Gastrocnemius medialis (tissue), 4 donors: ENCODE results near the gene EME2. TPM values are rescaled to one million over a fixed set of nuclear protein-coding genes. Genes with fewer than 3 reads are reported as not detected.

Source experiments
- ATAC-seq, 2 donors: fragments of 150-250 bp; one replicate each; pipeline ENCODE4 v1.9.1; 2016
- DNase-seq, 2 donors: peaks; one replicate each; pipeline ENCODE4 v3.0.0-alpha.2; 2019
- H3K27ac ChIP-seq, 4 donors: fragments of 200-600 bp; sonication (generic); 1 replicate in 1 of 4; 2 replicates in 3 of 4; pipeline ENCODE4 v1.5.1; 2016 to 2018; ENCODE audit warnings: mild to moderate bottlenecking in 2 of 4, moderate library complexity in 1 of 4
- H3K27me3 ChIP-seq, 3 donors: fragments of 200-600 bp; sonication (generic) in 2 of 3; 1 replicate in 1 of 3; 2 replicates in 2 of 3; pipeline versions ENCODE4 v1.5.1 to v1.6.0; 2016 to 2019; ENCODE audit warnings: mild to moderate bottlenecking in 1 of 3, moderate library complexity in 1 of 3
- H3K36me3 ChIP-seq, 2 donors: fragments of 200-600 bp; sonication (generic) in 1 of 2; one replicate each; pipeline ENCODE4 v1.5.1; 2017 to 2018
- H3K4me1 ChIP-seq, 2 donors: fragments of 200-600 bp; sonication (generic) in 1 of 2; one replicate each; pipeline ENCODE4 v1.5.1; 2016 to 2017; ENCODE audit warnings: mild to moderate bottlenecking in 2 of 2
- H3K4me3 ChIP-seq, 4 donors: fragments of 200-600 bp; sonication (generic) in 3 of 4; 1 replicate in 1 of 4; 2 replicates in 3 of 4; pipeline ENCODE4 v1.5.1; 2016 to 2019; ENCODE audit warnings: mild to moderate bottlenecking in 2 of 4
- H3K9me3 ChIP-seq, 3 donors: fragments of 200-600 bp; sonication (generic) in 2 of 3; 1 replicate in 1 of 3; 2 replicates in 2 of 3; pipeline ENCODE4 v1.5.1; 2016 to 2019
- POLR2A ChIP-seq, 2 donors: fragments of 450-650 bp; IDR thresholded peaks; one replicate each; pipeline ENCODE4 v1.6.1; 2017; ENCODE audit warnings: antibody characterized with exemption in 2 of 2, mild to moderate bottlenecking in 2 of 2, moderate library complexity in 2 of 2
- in situ Hi-C, 4 donors: fragments of 200-750 bp; cut with MboI; loops; one replicate each; pipeline versions ENCODE4 v1.15.0 to v1.8.0; 2017; ENCODE audit warnings: low sequenced_read_pairs in 4 of 4
- intact Hi-C: fragments of 100-400 bp; cut with DNase I; formaldehyde crosslinking; loops from one replicate; pipeline ENCODE4 v1.15.1; 2023; ENCODE audit warnings: low total_unique reads
- microRNA-seq, 2 donors: library from miRNA; unstranded; fragments of <30 nt; microRNA quantifications; one replicate each; pipeline ENCODE4, GENCODE V29; 2016; ENCODE audit warnings: borderline replicate concordance in 2 of 2
- total RNA-seq, 4 donors: library from RNA; depleted of rRNA; stranded (reverse); fragments of >200 nt; gene quantifications; one replicate each; pipeline versions ENCODE4 v1.1.0 to v1.2.3, GENCODE V29; 2016
- TF ChIP-seq, protein P1 (sequence below), 5 experiments: fragments of 450-650 bp in 3 of 5; fragments of 200-600 bp in 2 of 5; sonication (generic) in 2 of 5; IDR thresholded peaks in 4 of 5; conservative IDR thresholded peaks in 1 of 5; 1 replicate in 4 of 5; 2 replicates in 1 of 5; pipeline ENCODE4 v1.5.1; 2016 to 2019; ENCODE audit warnings: antibody characterized with exemption in 5 of 5, mild to moderate bottlenecking in 3 of 5, moderate library complexity in 3 of 5

The EME2 gene
- total RNA-seq, 4 donors from 2014 or later, result 2.1 to 9.2 (median 6.2) TPM

DNA sequence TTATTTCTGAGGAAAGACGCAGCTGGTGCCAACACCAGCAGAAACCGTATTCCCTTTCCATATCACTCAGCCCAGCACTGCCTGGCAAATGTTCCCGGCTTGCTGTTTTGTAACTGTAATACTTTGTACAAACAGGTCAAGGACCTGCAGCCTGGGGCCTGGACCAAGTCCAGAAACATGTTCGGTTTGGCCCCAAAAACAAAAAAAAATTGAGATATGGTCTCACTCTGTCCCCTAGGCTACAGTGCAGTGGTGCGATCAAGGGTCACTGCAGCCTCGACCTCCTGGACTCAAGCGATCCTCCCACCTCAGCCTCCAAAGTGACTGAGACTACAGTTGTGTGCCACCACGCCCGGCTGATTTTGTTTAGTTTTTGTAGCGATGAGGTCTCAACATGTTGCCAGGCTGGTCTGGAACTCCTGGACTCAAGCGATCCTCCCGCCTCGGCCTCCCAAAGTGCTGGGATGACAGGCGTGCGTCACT, 52.8 kb downstream of the EME2 start:
- TF ChIP-seq POLR2A (IDR thresholded peaks at IDR 0.05), result no peak
- TF ChIP-seq, protein P1, sequence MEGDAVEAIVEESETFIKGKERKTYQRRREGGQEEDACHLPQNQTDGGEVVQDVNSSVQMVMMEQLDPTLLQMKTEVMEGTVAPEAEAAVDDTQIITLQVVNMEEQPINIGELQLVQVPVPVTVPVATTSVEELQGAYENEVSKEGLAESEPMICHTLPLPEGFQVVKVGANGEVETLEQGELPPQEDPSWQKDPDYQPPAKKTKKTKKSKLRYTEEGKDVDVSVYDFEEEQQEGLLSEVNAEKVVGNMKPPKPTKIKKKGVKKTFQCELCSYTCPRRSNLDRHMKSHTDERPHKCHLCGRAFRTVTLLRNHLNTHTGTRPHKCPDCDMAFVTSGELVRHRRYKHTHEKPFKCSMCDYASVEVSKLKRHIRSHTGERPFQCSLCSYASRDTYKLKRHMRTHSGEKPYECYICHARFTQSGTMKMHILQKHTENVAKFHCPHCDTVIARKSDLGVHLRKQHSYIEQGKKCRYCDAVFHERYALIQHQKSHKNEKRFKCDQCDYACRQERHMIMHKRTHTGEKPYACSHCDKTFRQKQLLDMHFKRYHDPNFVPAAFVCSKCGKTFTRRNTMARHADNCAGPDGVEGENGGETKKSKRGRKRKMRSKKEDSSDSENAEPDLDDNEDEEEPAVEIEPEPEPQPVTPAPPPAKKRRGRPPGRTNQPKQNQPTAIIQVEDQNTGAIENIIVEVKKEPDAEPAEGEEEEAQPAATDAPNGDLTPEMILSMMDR (IDR thresholded peaks at IDR 0.05 in 4 of 5, conservative IDR thresholded peaks at IDR 0.05 in 1 of 5), result no peak
- Histone ChIP-seq H3K4me1 (peaks cover 55 to 58% of the 10 kb centered on the region in 2 donors), H3K27ac (peak overlapping the region; percentile 70 to 99 (median 92)), H3K27me3 (no peaks in the 10 kb centered on the region), H3K9me3 (no peaks in the 10 kb centered on the region), H3K36me3 (peaks cover 0 to 22% of the 10 kb centered on the region in 2 donors), H3K4me3 (peak overlapping the region; percentile 56 to 99 (median 80))
- intact Hi-C loops (loop anchor here (5.0 kb wide), 2 partner anchors 403 to 442 kb away; partner anchors contain the start of genes RNPS1 and UQCC4), in situ Hi-C loops (no loop called here)
- DNase-seq (no peak), ATAC-seq (no peak)

Small RNAs within 50 kb of the gene (microRNA-seq; reads per million reads assigned to microRNA genes)
- 0 to 2.6 reads per million in 2 donors for gene MIR3177

Other genes with a start within 250 kb of the EME2 start
- 10 to 100 TPM; 14.7 to 27.7 (median 22.1) TPM for gene TMEM204, start 239.1 kb upstream of the EME2 start, total RNA-seq
- gene IFT140, start 160.7 kb upstream of the EME2 start, total RNA-seq, result 1 to 10 TPM; 3.4 to 5.2 (median 4.8) TPM
- 10 to 100 TPM in 1 of 4 donors, 1 to 10 TPM in 3; 7.0 to 10.7 (median 8.7) TPM for gene CRAMP1, start 160.4 kb upstream of the EME2 start, total RNA-seq
- gene JPT2, start 94.5 kb upstream of the EME2 start, total RNA-seq, result 10 to 100 TPM in 3 of 4 donors, 1 to 10 TPM in 1; 8.7 to 28.2 (median 15.9) TPM
- gene MAPK8IP3, start 66.6 kb upstream of the EME2 start, total RNA-seq, result 10 to 100 TPM in 3 of 4 donors, 1 to 10 TPM in 1; 6.5 to 22.6 (median 13.9) TPM
- 10 to 100 TPM; 18.1 to 41.4 (median 34.2) TPM for gene NME3, start 1.3 kb upstream of the EME2 start, total RNA-seq
- gene MRPS34, start 324 bp downstream of the EME2 start, total RNA-seq, result 100 to 1,000 TPM in 2 of 4 donors, 10 to 100 TPM in 2; 65.4 to 120 (median 90.0) TPM
- gene SPSB3, start 9.8 kb downstream of the EME2 start, total RNA-seq, result 100 to 1,000 TPM in 1 of 4 donors, 10 to 100 TPM in 3; 86.2 to 161 (median 88.3) TPM
- 100 to 1,000 TPM in 1 of 4 donors, 10 to 100 TPM in 3; 77.3 to 163 (median 80.7) TPM for gene NUBP2, start 10.2 kb downstream of the EME2 start, total RNA-seq
- under 1 TPM in 2 of 4 donors, not detected in 2; 0.20 to 0.22 TPM for gene IGFALS, start 20.9 kb downstream of the EME2 start, total RNA-seq
- gene HAGH, start 54.0 kb downstream of the EME2 start, total RNA-seq, result 100 to 1,000 TPM; 216 to 440 (median 261) TPM
- 10 to 100 TPM; 28.2 to 57.1 (median 49.1) TPM for gene FAHD1, start 54.4 kb downstream of the EME2 start, total RNA-seq
- not detected for gene MEIOB, start 99.4 kb downstream of the EME2 start, total RNA-seq
- gene HS3ST6, start 145.6 kb downstream of the EME2 start, total RNA-seq, result not detected
- gene MSRB1, start 170.4 kb downstream of the EME2 start, total RNA-seq, result 10 to 100 TPM; 16.7 to 40.7 (median 35.2) TPM
- gene RPL3L, start 181.9 kb downstream of the EME2 start, total RNA-seq, result 100 to 1,000 TPM; 116 to 354 (median 188) TPM
- 1,000 to 10,000 TPM in 1 of 4 donors, 100 to 1,000 TPM in 3; 530 to 1,014 (median 743) TPM for gene NDUFB10, start 186.7 kb downstream of the EME2 start, total RNA-seq
- 1,000 to 10,000 TPM; 1,162 to 1,876 (median 1,684) TPM for gene RPS2, start 192.0 kb downstream of the EME2 start, total RNA-seq
- gene RNF151, start 194.0 kb downstream of the EME2 start, total RNA-seq, result not detected
- gene TBL3, start 199.2 kb downstream of the EME2 start, total RNA-seq, result 10 to 100 TPM; 48.2 to 79.5 (median 71.4) TPM
- gene NOXO1, start 208.7 kb downstream of the EME2 start, total RNA-seq, result under 1 TPM in 2 of 4 donors, not detected in 2; 0.33 to 0.46 TPM
- 10 to 100 TPM; 16.3 to 27.0 (median 20.1) TPM for gene GFER, start 211.4 kb downstream of the EME2 start, total RNA-seq
- 1 to 10 TPM in 1 of 4 donors, not detected in 3; 2.3 TPM for gene SYNGR3, start 217.2 kb downstream of the EME2 start, total RNA-seq
- gene ZNF598, start 237.0 kb downstream of the EME2 start, total RNA-seq, result 10 to 100 TPM; 57.0 to 92.2 (median 75.4) TPM
- gene NPW, start 247.0 kb downstream of the EME2 start, total RNA-seq, result not detected